ENCODE results near the gene RXRG. TPM values are rescaled to one million over a fixed set of nuclear protein-coding genes. Genes with fewer than 3 reads are reported as not detected.

The RXRG gene
- total and polyA plus RNA-seq, 9 of the 15 experiments (the other 6 are each of a cell fraction or from before 2014, with no cell fraction given): not detected

DNA sequence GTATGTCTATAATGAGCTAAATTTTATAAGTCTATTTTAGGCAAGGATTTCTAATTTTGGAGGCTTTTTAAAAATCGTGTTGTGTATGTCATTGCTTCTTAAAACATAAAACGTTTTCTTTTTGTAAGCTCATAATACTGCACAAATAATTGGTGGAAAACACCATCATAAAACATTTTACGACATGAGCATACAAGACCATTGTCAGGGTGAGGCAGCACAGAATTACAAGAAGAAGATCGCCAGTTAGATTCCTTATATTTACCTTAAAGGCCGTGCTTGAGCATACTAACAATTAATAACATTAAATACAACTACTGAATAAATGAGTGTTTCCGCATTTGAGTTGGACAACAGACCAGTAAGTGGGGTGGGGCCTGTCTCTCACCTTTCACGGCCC, 69.3 kb downstream of the RXRG start (continued):
- TF ChIP-seq, protein P1, sequence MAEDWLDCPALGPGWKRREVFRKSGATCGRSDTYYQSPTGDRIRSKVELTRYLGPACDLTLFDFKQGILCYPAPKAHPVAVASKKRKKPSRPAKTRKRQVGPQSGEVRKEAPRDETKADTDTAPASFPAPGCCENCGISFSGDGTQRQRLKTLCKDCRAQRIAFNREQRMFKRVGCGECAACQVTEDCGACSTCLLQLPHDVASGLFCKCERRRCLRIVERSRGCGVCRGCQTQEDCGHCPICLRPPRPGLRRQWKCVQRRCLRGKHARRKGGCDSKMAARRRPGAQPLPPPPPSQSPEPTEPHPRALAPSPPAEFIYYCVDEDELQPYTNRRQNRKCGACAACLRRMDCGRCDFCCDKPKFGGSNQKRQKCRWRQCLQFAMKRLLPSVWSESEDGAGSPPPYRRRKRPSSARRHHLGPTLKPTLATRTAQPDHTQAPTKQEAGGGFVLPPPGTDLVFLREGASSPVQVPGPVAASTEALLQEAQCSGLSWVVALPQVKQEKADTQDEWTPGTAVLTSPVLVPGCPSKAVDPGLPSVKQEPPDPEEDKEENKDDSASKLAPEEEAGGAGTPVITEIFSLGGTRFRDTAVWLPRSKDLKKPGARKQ (CRISPR knock-in tag; IDR thresholded peaks at IDR 0.05): no peak
- TF ChIP-seq ZNF584 (CRISPR knock-in tag; IDR thresholded peaks at IDR 0.05; ENCODE audit: low read depth): no peak
- TF ChIP-seq CCNT2 (IDR thresholded peaks at IDR 0.05; ENCODE audit: borderline replicate concordance, extremely low read depth, insufficient read length, low read depth, low read length): no peak
- TF ChIP-seq SMAD4 (CRISPR knock-in tag; conservative IDR thresholded peaks at IDR 0.05): no peak
- TF ChIP-seq PHF20 (IDR thresholded peaks at IDR 0.05; ENCODE audit: partially characterized antibody): no peak
- no peak for TF ChIP-seq PCBP2 (IDR thresholded peaks at IDR 0.05; ENCODE audit: low read depth, low read length, poor library complexity, severe bottlenecking)
- TF ChIP-seq ARID1B (IDR thresholded peaks at IDR 0.05): no peak

DNA sequence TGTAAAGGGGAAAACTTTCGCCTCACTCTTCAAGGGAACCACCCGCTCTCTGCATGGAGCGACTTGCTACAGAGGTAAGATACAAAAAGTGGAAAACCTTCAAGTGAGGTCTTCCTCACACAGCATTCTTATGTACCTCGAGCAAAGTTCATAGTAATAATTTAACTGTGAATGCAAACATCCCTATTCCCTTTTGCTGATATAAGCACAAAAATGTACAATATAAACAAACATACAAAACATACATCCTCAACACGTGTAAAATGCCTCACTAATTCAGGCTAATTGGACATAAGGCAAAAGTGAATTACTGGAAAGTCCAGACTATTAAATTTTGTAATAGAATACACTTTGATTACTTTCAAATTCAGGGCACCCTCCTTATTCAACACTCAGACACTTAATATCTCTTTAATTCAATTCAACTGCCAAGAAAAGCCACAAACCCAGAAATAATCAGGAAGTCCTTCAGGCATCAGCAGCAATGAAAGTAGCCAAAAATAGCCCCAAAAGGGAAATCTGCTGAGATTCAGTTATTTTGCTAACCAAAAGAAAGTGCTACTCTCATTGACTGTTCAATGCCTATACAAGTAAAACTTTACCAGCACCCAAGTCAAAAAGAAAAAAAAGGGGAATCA, 73.2 kb downstream of the RXRG start:
- Histone ChIP-seq H2AFZ (ENCODE audit: low read depth, low read length) (no peak overlapping the region), H3K36me3 (ENCODE audit: control insufficient read depth, insufficient read depth, low read length) (no peaks in the 10 kb centered on the region), H3K27ac (ENCODE audit: extremely low read depth, low read depth, low read length) (no peak overlapping the region), H3K9me3 (replicated peaks; ENCODE audit: control insufficient read depth, insufficient read depth, low read depth, low read length) (no peaks in the 10 kb centered on the region), H3K4me3 (no peak overlapping the region), H3K9me1 (ENCODE audit: control insufficient read depth, insufficient read depth, low read length) (no peaks in the 10 kb centered on the region), H4K20me1 (replicated peaks; ENCODE audit: control insufficient read depth, insufficient read depth, low read length) (no peaks in the 10 kb centered on the region; the same call in 1 of the 2 replicates), H3K4me2 (ENCODE audit: insufficient read depth, low read length) (no peak overlapping the region), H3K4me1 (replicated peaks in 1 of 2; ENCODE audit: control insufficient read depth in 2 of 2, insufficient read depth in 2 of 2, low read length in 2 of 2) (peaks cover 3 to 10% of the 10 kb centered on the region in 2 experiments; a peak in 2 of 5 replicates), H3K9ac (ENCODE audit: insufficient read depth in 1 of 2, low read depth in 2 of 2, low read length in 2 of 2) (no peak overlapping the region), H3K79me2 (ENCODE audit: control insufficient read depth, insufficient read depth, low read length) (no peaks in the 10 kb centered on the region), H3K27me3 (ENCODE audit: control insufficient read depth in 2 of 2, insufficient read depth in 2 of 2, low read length in 2 of 2) (peaks cover 9 to 32% of the 10 kb centered on the region in 2 experiments)
- ATAC-seq (no peak), DNase-seq (ENCODE audit: extremely low read depth in 1 of 4, low spot score in 3 of 4) (no peak), FAIRE-seq (no peak)
- ChIA-PET POLR2A (no interaction called here), CTCF (ENCODE audit: low intra/inter-chr PET ratio) (no interaction called here)
- WGBS (ENCODE audit: insufficient coverage, low coverage, missing lambda C conversion rate): under 1% methylated on average over 5 of the region's 5 CpGs
- in situ Hi-C loops (cut with MboI) (no loop called here), intact Hi-C loops (cut with micrococcal nuclease) (no loop called here)
- no TSS peak for BruUV-seq (replicated peaks)
- no peak for TF ChIP-seq ELF4 (CRISPR knock-in tag; IDR thresholded peaks at IDR 0.05)
- no peak for TF ChIP-seq SP1 (CRISPR knock-in tag; IDR thresholded peaks at IDR 0.05)
- TF ChIP-seq, protein P2, sequence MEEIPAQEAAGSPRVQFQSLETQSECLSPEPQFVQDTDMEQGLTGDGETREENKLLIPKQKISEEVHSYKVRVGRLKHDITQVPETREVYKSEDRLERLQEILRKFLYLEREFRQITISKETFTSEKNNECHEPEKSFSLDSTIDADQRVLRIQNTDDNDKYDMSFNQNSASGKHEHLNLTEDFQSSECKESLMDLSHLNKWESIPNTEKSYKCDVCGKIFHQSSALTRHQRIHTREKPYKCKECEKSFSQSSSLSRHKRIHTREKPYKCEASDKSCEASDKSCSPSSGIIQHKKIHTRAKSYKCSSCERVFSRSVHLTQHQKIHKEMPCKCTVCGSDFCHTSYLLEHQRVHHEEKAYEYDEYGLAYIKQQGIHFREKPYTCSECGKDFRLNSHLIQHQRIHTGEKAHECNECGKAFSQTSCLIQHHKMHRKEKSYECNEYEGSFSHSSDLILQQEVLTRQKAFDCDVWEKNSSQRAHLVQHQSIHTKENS (CRISPR knock-in tag; IDR thresholded peaks at IDR 0.05): no peak
- TF ChIP-seq, protein P3, sequence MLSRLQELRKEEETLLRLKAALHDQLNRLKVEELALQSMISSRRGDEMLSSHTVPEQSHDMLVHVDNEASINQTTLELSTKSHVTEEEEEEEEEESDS (CRISPR knock-in tag; IDR thresholded peaks at IDR 0.05): no peak
- no peak for TF ChIP-seq PTRF (tag; IDR thresholded peaks at IDR 0.05)
- TF ChIP-seq ZBTB7A (IDR thresholded peaks at IDR 0.05; ENCODE audit: borderline replicate concordance, control insufficient read depth, low read depth, low read length): no peak
- TF ChIP-seq ZNF77 (CRISPR knock-in tag; IDR thresholded peaks at IDR 0.05): no peak
- no peak for TF ChIP-seq ZNF583 (CRISPR knock-in tag; IDR thresholded peaks at IDR 0.05)
- TF ChIP-seq ZNF707 (CRISPR knock-in tag; conservative IDR thresholded peaks at IDR 0.05): no peak
- TF ChIP-seq, protein P4, sequence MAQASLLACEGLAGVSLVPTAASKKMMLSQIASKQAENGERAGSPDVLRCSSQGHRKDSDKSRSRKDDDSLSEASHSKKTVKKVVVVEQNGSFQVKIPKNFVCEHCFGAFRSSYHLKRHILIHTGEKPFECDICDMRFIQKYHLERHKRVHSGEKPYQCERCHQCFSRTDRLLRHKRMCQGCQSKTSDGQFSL (CRISPR knock-in tag; IDR thresholded peaks at IDR 0.05): no peak
- TF ChIP-seq, protein P4 (tag; IDR thresholded peaks at IDR 0.05): no peak
- TF ChIP-seq ZNF830 (CRISPR knock-in tag; IDR thresholded peaks at IDR 0.05): no peak
